ENCODE data around the gene MKLN1.

MKLN1 gene

DNA sequence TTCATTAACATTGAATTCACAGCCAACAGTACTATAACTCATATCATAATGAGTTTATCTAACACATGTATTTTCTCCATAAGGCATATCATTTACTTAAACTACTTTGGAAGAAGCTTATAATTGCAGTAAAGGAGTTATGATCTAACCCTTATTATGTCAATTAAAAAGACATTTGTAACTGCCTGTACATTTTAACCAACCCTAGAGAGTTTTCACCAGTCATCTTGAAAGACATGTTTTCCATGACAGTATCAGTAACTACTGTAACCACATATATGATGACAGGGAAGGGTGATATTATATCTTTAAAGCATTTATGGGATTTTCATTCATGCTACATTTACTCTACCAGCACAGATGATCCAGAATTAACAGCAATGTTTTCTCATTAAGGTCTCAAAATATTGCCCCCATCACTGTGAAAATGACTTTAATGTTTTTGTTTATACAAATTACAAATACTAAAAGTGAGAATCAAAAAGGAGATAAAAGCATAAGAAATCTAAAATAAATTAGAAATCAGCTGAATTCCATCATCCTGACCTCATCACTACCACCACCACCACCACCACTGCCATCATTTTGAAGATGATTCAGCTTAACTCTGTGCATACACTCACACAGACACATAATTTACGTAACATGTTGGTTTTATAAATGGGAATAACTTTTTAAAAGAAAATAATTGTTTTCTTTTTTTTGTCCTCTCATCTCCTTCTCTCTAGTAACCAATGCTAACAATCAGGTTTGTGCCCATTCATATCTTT is 53.6 kb downstream of the MKLN1 start:
- Mint-ChIP-seq H3K4me3 (no peak overlapping the region), H3K9me3 (no peaks in the 10 kb centered on the region), H3K27ac (no peak overlapping the region), H3K36me3 (peaks cover 18% of the 10 kb centered on the region), H3K27me3 (no peaks in the 10 kb centered on the region), H3K4me1 (peaks cover 15% of the 10 kb centered on the region)
- DNase-seq (ENCODE audit: low spot score in 2 of 2) (no peak), ATAC-seq (ENCODE audit: low read depth) (no peak)

DNA sequence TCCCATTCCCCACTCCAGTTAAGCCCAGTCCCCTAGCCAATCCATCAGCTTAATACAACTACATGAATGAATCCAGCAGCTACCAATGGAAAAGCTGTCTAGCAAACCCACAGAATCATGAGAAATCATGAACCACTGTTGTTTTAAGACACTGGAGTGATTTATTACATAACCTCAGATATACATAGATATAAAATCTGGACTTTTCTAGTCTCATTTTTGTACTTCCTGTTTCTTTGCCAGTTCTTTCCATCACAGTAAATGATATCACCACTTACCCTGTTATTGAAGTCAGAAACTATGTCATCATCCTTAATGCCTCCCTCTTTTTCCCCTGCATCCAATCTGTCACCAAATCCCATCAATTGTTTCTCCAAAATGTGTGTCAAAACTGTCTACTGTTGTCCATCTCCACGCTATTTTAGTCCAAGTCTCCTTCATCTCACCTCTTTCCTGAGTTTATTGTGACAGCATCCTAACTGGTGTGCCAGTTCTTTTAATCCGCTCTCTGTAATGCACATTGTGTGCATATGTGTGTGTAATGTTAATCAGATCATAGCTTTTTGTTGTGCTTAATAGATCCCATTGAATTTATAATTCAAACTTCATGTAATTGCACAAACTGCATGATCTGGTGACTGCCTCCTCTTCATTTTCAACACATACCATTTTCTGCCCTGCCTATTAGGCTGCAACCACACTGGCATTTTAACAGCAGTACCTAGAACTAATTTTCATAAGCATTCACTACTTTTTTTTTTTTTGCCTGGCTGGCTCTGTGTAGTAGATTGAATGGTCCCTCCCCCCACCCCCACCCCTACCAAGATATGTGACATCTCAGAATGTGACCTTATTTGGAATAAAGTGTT is 56.0 kb downstream of the MKLN1 start:
- Mint-ChIP-seq H3K9me3 (no peaks in the 10 kb centered on the region), H3K36me3 (peaks cover 13% of the 10 kb centered on the region), H3K27ac (peak overlapping the region; percentile 8), H3K4me3 (no peak overlapping the region), H3K4me1 (peaks cover 15% of the 10 kb centered on the region), H3K27me3 (no peaks in the 10 kb centered on the region)
- ATAC-seq (ENCODE audit: low read depth) (peak; percentile 60), DNase-seq (ENCODE audit: low spot score in 2 of 2) (no peak)

DNA sequence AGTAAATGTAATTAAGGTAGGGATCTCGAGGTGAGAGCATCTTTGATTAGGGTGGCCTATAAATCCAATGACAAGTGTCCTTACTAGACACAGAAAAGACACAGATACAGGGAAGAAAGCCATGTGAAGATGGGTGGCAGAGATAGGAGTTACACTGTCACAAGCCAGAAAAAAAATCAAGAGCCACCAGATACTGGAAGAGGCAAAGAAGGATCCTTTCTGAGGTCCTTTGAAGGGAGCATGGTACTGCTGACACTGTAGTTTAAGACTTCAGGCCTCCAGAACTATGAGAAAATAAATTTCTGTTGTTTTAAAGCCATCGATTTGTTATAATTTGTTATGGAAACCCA is 56.6 kb downstream of the MKLN1 start:
- H3K4me3 Mint-ChIP-seq, result no peak overlapping the region

DNA sequence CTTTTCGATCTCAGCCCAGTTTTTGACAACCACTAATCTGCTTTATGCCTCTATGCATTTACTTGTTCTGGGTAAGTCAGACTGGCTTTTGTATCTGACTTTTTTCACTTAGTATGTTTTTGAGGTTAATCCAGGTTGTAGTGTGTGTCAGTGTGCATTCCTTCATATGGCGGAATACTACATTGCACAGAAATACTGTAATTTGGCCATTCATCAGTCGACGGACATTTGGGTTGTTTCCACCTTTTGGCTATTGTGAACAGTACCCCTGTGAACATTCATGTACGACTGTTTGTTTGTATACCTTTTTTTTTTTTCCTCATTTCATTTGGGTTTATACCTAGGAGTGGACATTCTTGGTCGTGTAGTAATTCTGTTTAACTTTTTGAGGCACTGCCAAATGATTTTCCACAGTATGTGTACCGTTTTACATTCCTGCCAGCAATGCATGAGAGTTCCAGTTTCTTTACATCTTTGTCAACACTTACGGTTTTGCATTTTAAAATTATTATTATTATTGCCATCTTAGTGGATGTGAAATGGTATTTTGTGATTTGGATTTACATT is 57.4 kb downstream of the MKLN1 start:
- ATAC-seq (ENCODE audit: low read depth) (no peak), DNase-seq (ENCODE audit: low spot score in 2 of 2) (no peak)
- H3K27ac Mint-ChIP-seq, result no peak overlapping the region
- peaks cover 15% of the 10 kb centered on the region for H3K4me1 Mint-ChIP-seq
- peaks cover 10% of the 10 kb centered on the region for H3K36me3 Mint-ChIP-seq
- no peaks in the 10 kb centered on the region for H3K9me3 Mint-ChIP-seq
- no peaks in the 10 kb centered on the region for H3K27me3 Mint-ChIP-seq
- no peak overlapping the region for H3K4me3 Mint-ChIP-seq

More for the DNA sequence above, 56.6 kb downstream of the MKLN1 start:
- DNase-seq (ENCODE audit: low spot score in 2 of 2), result no peak
- peaks cover 15% of the 10 kb centered on the region for H3K4me1 Mint-ChIP-seq
- ATAC-seq (ENCODE audit: low read depth), result no peak
- H3K27ac Mint-ChIP-seq, result no peak overlapping the region
- peaks cover 10% of the 10 kb centered on the region for H3K36me3 Mint-ChIP-seq
- H3K27me3 Mint-ChIP-seq, result no peaks in the 10 kb centered on the region
- H3K9me3 Mint-ChIP-seq, result no peaks in the 10 kb centered on the region

DNA sequence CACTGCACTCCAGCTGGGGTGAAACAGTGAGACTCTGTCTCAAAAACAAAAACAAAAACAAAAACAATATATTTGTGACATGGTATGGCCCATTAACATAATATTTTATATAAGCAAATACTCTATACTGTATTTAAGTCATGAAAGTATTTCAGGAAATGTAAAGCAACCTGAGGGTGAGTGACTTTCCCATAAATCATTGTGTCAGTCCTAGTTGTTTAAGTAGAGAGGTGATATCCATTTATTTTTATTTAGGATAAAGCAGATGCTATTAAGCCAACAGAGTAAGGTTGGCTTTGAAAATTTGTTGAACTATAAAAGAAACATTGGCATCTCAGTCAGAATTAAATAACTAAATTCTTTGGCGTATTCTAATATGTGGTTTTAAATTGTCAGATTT is 60.5 kb downstream of the MKLN1 start:
- ATAC-seq (ENCODE audit: low read depth) (no peak), DNase-seq (ENCODE audit: low spot score in 2 of 2) (no peak)
- Mint-ChIP-seq H3K4me1 (peaks cover 17% of the 10 kb centered on the region), H3K36me3 (peaks cover 12% of the 10 kb centered on the region), H3K9me3 (no peaks in the 10 kb centered on the region), H3K27ac (no peak overlapping the region), H3K4me3 (no peak overlapping the region), H3K27me3 (no peaks in the 10 kb centered on the region)

DNA sequence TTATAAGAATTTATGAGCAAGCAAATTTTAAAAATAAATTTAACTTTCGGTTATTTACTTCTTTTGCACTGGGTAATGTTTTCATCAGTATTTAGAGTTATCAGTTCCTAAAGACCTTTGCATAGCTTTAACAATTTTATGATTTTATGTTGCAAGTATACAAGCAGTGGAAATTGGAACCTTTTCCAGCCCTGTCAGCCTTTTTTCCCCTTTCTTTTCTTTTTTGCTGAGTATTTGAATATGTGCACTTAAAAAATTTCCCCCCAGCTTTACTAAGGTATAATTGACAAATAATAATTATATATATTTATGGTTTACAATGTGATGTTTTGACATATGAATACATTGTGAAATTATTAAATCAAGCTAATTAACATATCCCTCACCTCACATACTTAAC is 62.6 kb downstream of the MKLN1 start:
- Mint-ChIP-seq H3K4me1 (peaks cover 5% of the 10 kb centered on the region), H3K9me3 (no peaks in the 10 kb centered on the region), H3K27me3 (no peaks in the 10 kb centered on the region), H3K27ac (no peak overlapping the region), H3K4me3 (no peak overlapping the region), H3K36me3 (peaks cover 7% of the 10 kb centered on the region)
- ATAC-seq (ENCODE audit: low read depth), result no peak
- no peak for DNase-seq (ENCODE audit: low spot score in 2 of 2)

DNA sequence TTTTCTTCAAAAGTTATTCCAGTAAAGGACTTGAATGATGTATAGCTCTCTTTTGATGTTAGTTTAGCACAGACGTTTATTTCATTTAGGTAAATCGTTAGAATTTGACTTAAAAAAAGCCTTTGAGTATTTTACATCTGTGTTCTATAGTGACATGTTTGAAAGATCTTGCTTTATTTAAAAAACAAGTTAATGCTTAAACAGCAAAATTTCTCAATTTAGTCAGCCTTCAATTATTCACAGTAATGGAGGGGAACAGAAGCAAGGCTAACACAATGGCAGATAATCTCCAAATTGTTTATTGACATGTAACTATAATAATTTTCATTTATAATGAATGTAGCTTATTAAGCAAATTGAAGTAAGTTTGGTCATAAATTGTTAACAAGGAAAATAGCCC is 63.5 kb downstream of the MKLN1 start:
- Mint-ChIP-seq H3K36me3 (peaks cover 7% of the 10 kb centered on the region), H3K4me1 (peaks cover 5% of the 10 kb centered on the region), H3K27me3 (no peaks in the 10 kb centered on the region), H3K27ac (no peak overlapping the region), H3K4me3 (no peak overlapping the region), H3K9me3 (no peaks in the 10 kb centered on the region)
- ATAC-seq (ENCODE audit: low read depth) (no peak), DNase-seq (ENCODE audit: low spot score in 2 of 2) (no peak)

DNA sequence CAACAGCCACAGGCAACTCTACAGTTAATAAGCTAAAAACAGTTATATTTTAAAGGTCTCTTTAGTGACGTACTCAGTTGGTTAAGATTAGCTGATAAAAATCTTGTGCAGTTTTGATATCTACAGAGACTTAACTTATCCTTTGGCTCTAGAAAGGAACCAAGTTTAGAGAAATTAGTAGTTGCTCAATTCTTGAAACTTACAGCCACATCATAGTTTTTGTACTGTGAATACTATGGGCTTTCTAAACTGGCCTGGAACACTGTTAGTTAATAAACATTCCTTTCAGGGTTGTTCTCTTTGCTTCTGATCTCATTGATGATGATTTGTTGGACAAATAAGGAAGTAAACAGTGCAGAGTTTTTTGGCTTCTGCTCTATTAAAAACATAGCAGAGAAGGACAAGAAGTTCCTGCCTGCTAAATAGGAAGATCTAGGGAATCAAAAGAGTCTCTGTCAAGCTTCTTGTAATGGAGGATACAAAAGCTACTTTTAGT is 73.1 kb downstream of the MKLN1 start:
- Mint-ChIP-seq H3K9me3 (peaks cover 2% of the 10 kb centered on the region), H3K36me3 (peaks cover 42% of the 10 kb centered on the region), H3K27me3 (no peaks in the 10 kb centered on the region), H3K4me1 (peaks cover 12% of the 10 kb centered on the region), H3K27ac (no peak overlapping the region), H3K4me3 (no peak overlapping the region)
- no peak for ATAC-seq (ENCODE audit: low read depth)
- DNase-seq (ENCODE audit: low spot score in 2 of 2), result no peak

DNA sequence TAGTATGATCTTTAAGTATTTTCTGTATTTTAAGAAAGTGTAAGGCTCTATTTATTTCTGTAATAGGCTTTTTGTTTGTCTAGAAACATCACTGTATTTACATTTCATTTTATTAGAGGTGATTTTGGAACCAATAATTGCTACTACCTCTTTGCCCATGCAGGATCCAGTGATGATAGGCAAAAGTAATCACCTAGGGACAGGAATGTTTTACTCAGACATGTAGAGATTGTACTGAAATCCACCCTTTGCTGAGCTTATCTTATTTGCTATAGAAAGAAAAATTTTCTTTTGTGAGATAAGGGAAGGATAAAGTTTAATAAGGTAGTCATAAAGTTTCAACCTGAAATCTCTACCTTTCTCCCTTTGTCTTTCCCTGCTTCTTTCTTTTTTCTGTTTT is 73.5 kb downstream of the MKLN1 start:
- ATAC-seq (ENCODE audit: low read depth) (no peak), DNase-seq (ENCODE audit: low spot score in 2 of 2) (no peak)
- Mint-ChIP-seq H3K9me3 (peaks cover 2% of the 10 kb centered on the region), H3K36me3 (peaks cover 42% of the 10 kb centered on the region), H3K27me3 (no peaks in the 10 kb centered on the region), H3K27ac (no peak overlapping the region), H3K4me3 (no peak overlapping the region), H3K4me1 (peaks cover 12% of the 10 kb centered on the region)

DNA sequence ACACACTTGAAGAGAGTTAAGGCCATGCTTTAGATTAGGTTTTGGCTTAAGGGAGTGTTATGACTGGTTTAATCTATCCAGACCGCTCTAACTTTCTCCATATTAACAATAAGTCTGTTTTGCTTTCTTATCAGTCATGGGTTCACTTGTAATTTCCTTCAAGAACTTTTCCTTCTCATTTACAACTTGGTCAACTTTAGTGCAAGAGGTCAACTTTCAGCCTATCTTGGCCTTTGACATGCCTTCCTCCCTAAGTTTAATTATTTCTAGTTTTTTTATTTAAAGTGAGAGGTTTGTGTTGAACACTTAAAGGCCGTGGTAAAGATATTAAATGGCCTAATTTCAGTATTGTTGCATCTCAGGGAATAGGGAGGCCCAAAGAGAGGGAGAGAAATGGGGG is 75.6 kb downstream of the MKLN1 start:
- H3K4me1 Mint-ChIP-seq, result peaks cover 12% of the 10 kb centered on the region
- peaks cover 2% of the 10 kb centered on the region for H3K9me3 Mint-ChIP-seq
- no peaks in the 10 kb centered on the region for H3K27me3 Mint-ChIP-seq
- H3K36me3 Mint-ChIP-seq, result peaks cover 43% of the 10 kb centered on the region
- no peak for DNase-seq (ENCODE audit: low spot score in 2 of 2)
- no peak overlapping the region for H3K4me3 Mint-ChIP-seq
- H3K27ac Mint-ChIP-seq, result no peak overlapping the region
- no peak for ATAC-seq (ENCODE audit: low read depth)

DNA sequence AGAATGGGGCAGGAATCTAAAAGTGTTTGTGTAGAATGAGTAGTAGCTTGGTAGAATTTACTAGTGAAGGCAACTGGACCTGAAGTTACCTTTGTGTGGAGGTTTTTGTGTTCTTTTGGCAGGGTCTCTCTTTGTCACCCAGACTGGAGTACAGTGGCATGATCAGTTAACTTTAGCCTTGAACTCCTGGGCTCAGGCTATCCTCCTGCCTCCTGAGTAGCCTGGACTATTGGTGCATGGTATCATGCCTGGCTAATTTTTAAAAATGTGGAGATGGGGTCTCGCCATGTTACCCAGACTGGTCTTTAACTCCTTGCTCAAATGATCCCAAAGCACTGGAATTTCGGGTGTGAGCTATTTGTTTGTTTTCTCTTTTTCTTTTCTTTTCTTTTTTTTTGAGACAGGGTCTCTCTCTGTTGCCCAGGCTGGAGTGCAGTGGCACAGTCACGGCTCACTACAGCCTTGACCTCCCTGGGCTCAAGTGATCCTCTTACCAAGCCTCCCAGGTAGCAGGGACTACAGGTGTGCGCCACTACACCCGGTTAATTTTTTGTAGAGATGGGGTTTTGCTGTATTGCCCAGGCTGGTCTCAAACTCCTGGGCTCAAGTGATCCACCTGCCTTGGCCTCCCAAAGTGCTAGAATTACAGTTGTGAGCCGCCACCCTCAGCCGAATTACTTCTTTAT is 76.7 kb downstream of the MKLN1 start:
- Mint-ChIP-seq H3K4me3 (no peak overlapping the region), H3K4me1 (peaks cover 12% of the 10 kb centered on the region), H3K9me3 (peaks cover 2% of the 10 kb centered on the region), H3K27me3 (no peaks in the 10 kb centered on the region), H3K27ac (peak overlapping the region; percentile 10), H3K36me3 (peaks cover 39% of the 10 kb centered on the region)
- DNase-seq (ENCODE audit: low spot score in 2 of 2) (no peak), ATAC-seq (ENCODE audit: low read depth) (no peak)

DNA sequence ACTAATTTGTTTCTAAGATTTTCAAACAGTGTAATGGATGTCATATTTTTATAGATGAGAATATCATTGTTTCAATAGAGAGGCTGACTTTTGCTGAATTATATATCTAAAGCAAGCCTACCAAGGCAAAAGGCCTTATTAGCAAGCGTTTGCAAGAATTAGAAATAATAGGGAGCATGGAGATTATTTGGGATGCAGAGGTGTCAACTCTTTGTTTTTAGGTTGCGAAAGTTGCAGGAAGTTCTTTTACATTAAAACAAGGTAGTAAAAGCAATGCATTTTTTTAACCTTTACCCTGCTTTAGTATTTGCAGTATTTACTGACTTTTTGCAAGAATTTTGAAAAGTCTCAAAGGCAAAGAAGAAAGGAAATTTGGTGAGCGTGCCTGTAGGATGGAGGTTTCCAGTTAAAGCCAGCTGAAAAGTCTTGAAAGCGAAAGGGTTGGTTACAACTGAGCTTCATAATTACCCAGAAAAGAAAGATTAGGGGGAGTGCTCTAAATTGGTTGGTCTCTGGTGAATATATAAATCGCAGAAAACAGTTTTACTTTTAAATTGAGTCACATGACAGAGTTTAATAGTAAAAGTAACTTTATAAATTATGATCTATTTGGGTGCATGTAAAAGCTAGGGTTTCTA is 81.6 kb downstream of the MKLN1 start:
- no peaks in the 10 kb centered on the region for H3K27me3 Mint-ChIP-seq
- H3K36me3 Mint-ChIP-seq, result peaks cover 13% of the 10 kb centered on the region
- H3K9me3 Mint-ChIP-seq, result no peaks in the 10 kb centered on the region
- ATAC-seq (ENCODE audit: low read depth) (no peak), DNase-seq (ENCODE audit: low spot score in 2 of 2) (no peak)
- H3K4me3 Mint-ChIP-seq, result no peak overlapping the region
- H3K4me1 Mint-ChIP-seq, result peaks cover 7% of the 10 kb centered on the region
- H3K27ac Mint-ChIP-seq, result peak overlapping the region; percentile 32

DNA sequence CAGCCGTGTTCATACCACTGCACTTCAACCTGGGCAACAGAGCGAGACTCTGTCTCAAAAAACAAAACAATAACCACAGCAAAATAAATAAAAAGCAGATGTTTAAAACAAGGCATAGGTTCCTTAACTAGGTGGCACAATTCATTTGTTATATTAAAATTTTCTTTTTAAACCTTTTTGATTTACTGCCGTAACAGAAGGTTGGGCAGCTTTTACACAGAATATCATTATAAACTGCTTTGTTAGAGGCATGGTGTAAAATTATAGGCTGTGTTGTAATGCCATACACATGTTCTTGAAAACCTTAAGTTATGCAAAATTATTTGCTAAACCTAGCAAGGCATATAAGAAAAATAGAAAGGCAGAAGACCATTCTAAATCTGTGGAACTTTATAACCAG is 84.4 kb downstream of the MKLN1 start:
- Mint-ChIP-seq H3K27me3 (no peaks in the 10 kb centered on the region), H3K4me3 (no peak overlapping the region), H3K36me3 (peaks cover 12% of the 10 kb centered on the region), H3K27ac (no peak overlapping the region), H3K9me3 (no peaks in the 10 kb centered on the region), H3K4me1 (no peaks in the 10 kb centered on the region)
- ATAC-seq (ENCODE audit: low read depth) (no peak), DNase-seq (ENCODE audit: low spot score in 2 of 2) (no peak)

All from memory B cell (primary cell).